Pancreas (tissue), 10 donors: ENCODE results near the gene BMPR1A. TPM values are rescaled to one million over a fixed set of nuclear protein-coding genes. Genes with fewer than 3 reads are reported as not detected.
A peak's percentile ranks its signal among the peaks of the same experiment; 100 is the strongest.

Source experiments
- ATAC-seq, 4 donors: fragments of 200-7000 bp; cut with Tn5 transposase; one replicate each; pipeline versions ENCODE4 v1.8.0 to v1.9.1; 2020; ENCODE audit warnings: mild to moderate bottlenecking in 4 of 4, moderate library complexity in 4 of 4
- DNase-seq, 6 donors: peaks; one replicate each; pipeline ENCODE4 v3.0.0-alpha.2; 2020
- FAIRE-seq: peaks from 2 replicates; lab custom pipeline; 2012; peaks lifted over from hg19 to GRCh38; lab: Jason Lieb, UNC
- H3K27ac ChIP-seq, 4 donors: fragments of 200-600 bp; sonication (generic); 1 replicate in 3 of 4; 2 replicates in 1 of 4; pipeline versions ENCODE4 v1.5.0 to v1.8.0; 2020
- H3K27me3 ChIP-seq, 4 donors: fragments of 200-600 bp; one replicate each; pipeline ENCODE4 v1.8.0; 2021
- H3K36me3 ChIP-seq, 3 donors: fragments of 200-600 bp; sonication (generic) in 1 of 3; one replicate each; pipeline versions ENCODE4 v1.5.0 to v1.8.0; 2020 to 2021
- H3K4me1 ChIP-seq, 3 donors: fragments of 200-600 bp; one replicate each; pipeline ENCODE4 v1.8.0; 2021
- H3K4me3 ChIP-seq, 4 donors: fragments of 200-600 bp; sonication (generic) in 2 of 4; one replicate each; pipeline versions ENCODE4 v1.5.0 to v1.8.0; 2020 to 2021
- H3K9me3 ChIP-seq, 4 donors: fragments of 200-600 bp; one replicate each; pipeline ENCODE4 v1.8.0; 2021
- WGBS, 2 donors: extraction: QIAGEN DNeasy Blood & Tissue Kit; methylation state at CpG; one replicate each; pipeline ENCODE4 v1.1.7; 2013; 5-methylcytosine and 5-hydroxymethylcytosine counted together
- intact Hi-C, 3 donors: fragments of 100-400 bp; cut with DNase I; formaldehyde crosslinking; loops; one replicate each; pipeline versions ENCODE4 v1.11.1 to v1.14.2; 2022
- polyA plus RNA-seq, 2 donors: library from polyadenylated mRNA; stranded (reverse); fragments of 200-250 nt; gene quantifications; one replicate each; pipeline ENCODE4 v1.2.3, GENCODE V29; 2013
- total RNA-seq, 6 donors: library from RNA; stranded (reverse); fragmentation: NEBNext Ultra II Directional in 4 of 6; extraction: Animal tissue kit (Norgen Biotek cat#: 25700) in 4 of 6; gene quantifications; one replicate each; pipeline versions ENCODE4 v1.2.1 to v1.2.4, GENCODE V29; 2021 to 2023
- TF ChIP-seq, protein P1 (sequence below), 4 donors: fragments of 200-600 bp; sonication (generic) in 3 of 4; IDR thresholded peaks; one replicate each; pipeline versions ENCODE4 v1.5.0 to v1.8.0; 2021; ENCODE audit warnings: antibody characterized with exemption in 4 of 4
- donor health status: healthy with polysubstance abuse.
- donor health status: DM: no; HTN: no; CAD: no; lungs with moderate emphysema.
- donor health status: DM: no; HTN: no; CAD: no.
- donor health status: control.
- donor health status: control.
- donor health status: Bipolar disorder and iron deficiency.
- donor health status: DM: yes; HTN: yes; CAD: no.
- donor health status: DM: no; HTN: no; CAD: no.
- donor health status: DM: no; HTN: no; CAD: no.
- donor health status: DM: yes; HTN: yes; CAD: no.

The BMPR1A gene
- total and polyA plus RNA-seq, 8 donors, result 3.5 to 22.3 (median 11.1) TPM

DNA sequence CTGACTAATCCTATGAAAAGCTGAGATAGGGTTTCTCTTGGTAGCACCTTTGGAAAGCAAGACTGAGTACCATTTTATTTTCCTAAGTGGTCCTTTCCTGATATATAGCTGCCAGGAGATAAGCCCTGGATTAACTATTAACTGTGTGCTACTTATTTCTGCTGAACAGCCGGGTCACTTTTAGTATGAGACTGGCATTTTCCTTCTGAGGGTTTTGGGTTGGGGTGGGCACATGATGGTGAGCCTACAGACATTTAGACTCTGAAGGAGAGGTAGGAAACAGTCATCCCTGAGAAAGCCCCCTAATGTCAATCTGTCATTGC is 29.8 kb upstream of the BMPR1A start:
- TF ChIP-seq, protein P1, sequence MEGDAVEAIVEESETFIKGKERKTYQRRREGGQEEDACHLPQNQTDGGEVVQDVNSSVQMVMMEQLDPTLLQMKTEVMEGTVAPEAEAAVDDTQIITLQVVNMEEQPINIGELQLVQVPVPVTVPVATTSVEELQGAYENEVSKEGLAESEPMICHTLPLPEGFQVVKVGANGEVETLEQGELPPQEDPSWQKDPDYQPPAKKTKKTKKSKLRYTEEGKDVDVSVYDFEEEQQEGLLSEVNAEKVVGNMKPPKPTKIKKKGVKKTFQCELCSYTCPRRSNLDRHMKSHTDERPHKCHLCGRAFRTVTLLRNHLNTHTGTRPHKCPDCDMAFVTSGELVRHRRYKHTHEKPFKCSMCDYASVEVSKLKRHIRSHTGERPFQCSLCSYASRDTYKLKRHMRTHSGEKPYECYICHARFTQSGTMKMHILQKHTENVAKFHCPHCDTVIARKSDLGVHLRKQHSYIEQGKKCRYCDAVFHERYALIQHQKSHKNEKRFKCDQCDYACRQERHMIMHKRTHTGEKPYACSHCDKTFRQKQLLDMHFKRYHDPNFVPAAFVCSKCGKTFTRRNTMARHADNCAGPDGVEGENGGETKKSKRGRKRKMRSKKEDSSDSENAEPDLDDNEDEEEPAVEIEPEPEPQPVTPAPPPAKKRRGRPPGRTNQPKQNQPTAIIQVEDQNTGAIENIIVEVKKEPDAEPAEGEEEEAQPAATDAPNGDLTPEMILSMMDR (IDR thresholded peaks at IDR 0.05), result no peak
- 3 to 7% methylated on average over 1 of the region's 1 CpG for WGBS, 2 donors
- ATAC-seq, result peak in 3 of 4 donors; percentile 66 to 84 (median 67)
- Histone ChIP-seq H3K4me3 (no peak overlapping the region), H3K4me1 (no peaks in the 10 kb centered on the region), H3K27ac (no peak overlapping the region), H3K9me3 (no peaks in the 10 kb centered on the region), H3K27me3 (no peaks in the 10 kb centered on the region), H3K36me3 (no peaks in the 10 kb centered on the region)
- DNase-seq, result no peak
- intact Hi-C loops, result no loop called here
- FAIRE-seq, result no peak

DNA sequence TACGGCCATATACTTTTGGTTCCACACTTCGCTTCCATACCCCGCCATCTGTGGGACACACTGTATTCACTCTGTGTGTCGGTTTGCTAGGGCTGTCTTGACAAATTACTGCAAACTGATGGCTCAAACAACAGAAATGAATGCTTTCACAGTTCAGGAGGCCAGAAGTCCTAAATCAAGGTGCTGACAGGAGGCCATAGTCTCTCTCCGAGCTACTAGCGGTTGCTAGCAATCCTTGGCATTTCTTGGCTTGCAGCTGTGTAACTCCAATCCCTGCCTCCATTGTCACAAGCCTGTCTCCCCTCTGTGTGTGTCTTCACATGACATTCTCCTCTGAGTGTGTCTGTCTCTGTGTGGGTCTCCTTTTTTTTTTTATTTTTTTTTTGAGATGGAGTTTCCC is 28.9 kb upstream of the BMPR1A start:
- Histone ChIP-seq H3K36me3 (no peaks in the 10 kb centered on the region), H3K4me1 (no peaks in the 10 kb centered on the region), H3K27ac (no peak overlapping the region), H3K4me3 (no peak overlapping the region), H3K27me3 (no peaks in the 10 kb centered on the region), H3K9me3 (no peaks in the 10 kb centered on the region)
- intact Hi-C loops, result no loop called here
- FAIRE-seq, result no peak
- ATAC-seq, result no peak
- TF ChIP-seq, protein P1 (IDR thresholded peaks at IDR 0.05), result no peak
- 81 to 87% methylated on average over 6 of the region's 6 CpGs for WGBS, 2 donors
- DNase-seq, result no peak

DNA sequence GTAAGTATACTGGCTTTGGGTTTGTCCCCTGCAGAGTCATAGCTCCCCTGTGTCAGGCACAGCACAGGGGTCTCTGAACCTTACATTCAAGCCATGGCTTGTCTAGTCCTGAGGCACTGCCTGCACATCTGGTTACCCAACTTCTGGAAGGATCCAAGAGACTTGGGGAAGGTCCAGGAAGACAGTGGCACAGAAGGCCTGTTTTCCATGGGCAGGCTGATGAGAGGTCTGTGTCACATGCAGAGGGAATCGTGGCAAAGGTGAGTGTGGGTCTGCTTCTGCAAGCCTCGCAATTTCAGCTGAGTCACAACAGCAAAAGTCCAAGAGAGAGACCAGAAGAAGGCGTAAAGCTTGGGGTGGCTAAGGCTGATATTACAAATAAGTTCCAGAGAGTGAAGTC is 28.4 kb upstream of the BMPR1A start:
- WGBS, 2 donors, result 95 to 98% methylated on average over 3 of the region's 3 CpGs
- no peak for FAIRE-seq
- no peaks in the 10 kb centered on the region for H3K4me1 ChIP-seq

DNA sequence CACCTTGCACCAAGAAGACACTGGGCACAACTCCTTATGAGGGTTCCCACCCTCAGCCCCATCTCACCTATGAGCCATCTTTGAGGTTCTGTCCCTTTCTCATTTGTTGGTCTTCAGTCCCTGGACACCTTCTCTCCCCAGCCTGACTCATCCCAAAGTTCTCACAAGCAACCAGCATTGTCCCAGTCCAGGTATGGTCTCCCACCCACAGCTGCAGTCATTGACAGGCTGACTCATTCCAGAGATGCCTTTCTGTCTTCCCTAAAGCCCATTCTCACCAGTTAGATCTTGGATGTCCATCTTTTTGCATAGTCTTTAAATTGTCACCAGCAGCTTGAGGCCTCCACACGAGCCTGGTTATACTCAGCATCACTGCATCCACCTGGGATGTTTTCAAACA is 26.7 kb upstream of the BMPR1A start:
- H3K4me1 ChIP-seq, result no peaks in the 10 kb centered on the region
- TF ChIP-seq, protein P1 (IDR thresholded peaks at IDR 0.05), result no peak
- no peaks in the 10 kb centered on the region for H3K36me3 ChIP-seq
- no peak overlapping the region for H3K27ac ChIP-seq
- intact Hi-C loops, result no loop called here
- FAIRE-seq, result no peak
- H3K4me3 ChIP-seq, result no peak overlapping the region
- no peaks in the 10 kb centered on the region for H3K27me3 ChIP-seq
- 80 to 88% methylated on average over 1 of the region's 1 CpG for WGBS, 2 donors
- no peak for DNase-seq
- ATAC-seq, result no peak
- H3K9me3 ChIP-seq, result no peaks in the 10 kb centered on the region

More for the DNA sequence above, 28.4 kb upstream of the BMPR1A start:
- Histone ChIP-seq H3K27ac (no peak overlapping the region), H3K4me3 (no peak overlapping the region), H3K36me3 (no peaks in the 10 kb centered on the region), H3K9me3 (no peaks in the 10 kb centered on the region), H3K27me3 (no peaks in the 10 kb centered on the region)
- ATAC-seq (no peak), DNase-seq (no peak)
- intact Hi-C loops, result no loop called here
- TF ChIP-seq, protein P1 (IDR thresholded peaks at IDR 0.05), result no peak

DNA sequence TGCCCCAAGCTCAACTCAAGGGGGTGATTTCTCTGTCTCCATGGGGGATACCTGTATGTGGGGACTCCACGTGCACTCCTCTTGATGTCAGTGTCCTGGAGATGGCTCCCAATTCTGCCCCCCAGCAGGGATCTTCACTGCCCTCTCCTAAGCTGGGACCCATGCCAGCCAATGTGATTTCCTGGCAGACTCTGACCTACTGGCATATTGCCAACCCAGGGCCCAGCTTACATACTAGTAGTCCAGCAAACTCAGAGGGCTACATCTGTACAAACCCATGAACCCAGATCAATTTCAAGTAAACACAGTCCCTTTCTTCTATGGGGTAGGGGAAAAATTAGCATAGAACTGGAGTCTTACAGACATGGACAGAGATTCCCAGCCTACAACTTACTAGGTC is 26.2 kb upstream of the BMPR1A start:
- Histone ChIP-seq H3K36me3 (no peaks in the 10 kb centered on the region), H3K9me3 (no peaks in the 10 kb centered on the region), H3K27ac (no peak overlapping the region), H3K4me3 (no peak overlapping the region), H3K27me3 (no peaks in the 10 kb centered on the region), H3K4me1 (no peaks in the 10 kb centered on the region)
- DNase-seq (peak in 5 of 6 donors; percentile 39 to 71 (median 51)), FAIRE-seq (no peak), ATAC-seq (peak; percentile 48 to 73 (median 64))
- intact Hi-C loops, result no loop called here
- TF ChIP-seq, protein P1 (IDR thresholded peaks at IDR 0.05), result no peak
- 84 to 100% methylated on average over 1 of the region's 1 CpG for WGBS, 2 donors
